Activated CD4-positive, alpha-beta T cell treated with anti-CD3 and anti-CD28 coated beads, Interleukin-2, amount 50 U/mL, for 16 hours (primary cell): ENCODE measurements around the gene FAM151A.

Source experiments
- DNase-seq: peaks from one replicate; pipeline ENCODE4 v3.0.0-alpha.2; 2020

FAM151A gene

DNA sequence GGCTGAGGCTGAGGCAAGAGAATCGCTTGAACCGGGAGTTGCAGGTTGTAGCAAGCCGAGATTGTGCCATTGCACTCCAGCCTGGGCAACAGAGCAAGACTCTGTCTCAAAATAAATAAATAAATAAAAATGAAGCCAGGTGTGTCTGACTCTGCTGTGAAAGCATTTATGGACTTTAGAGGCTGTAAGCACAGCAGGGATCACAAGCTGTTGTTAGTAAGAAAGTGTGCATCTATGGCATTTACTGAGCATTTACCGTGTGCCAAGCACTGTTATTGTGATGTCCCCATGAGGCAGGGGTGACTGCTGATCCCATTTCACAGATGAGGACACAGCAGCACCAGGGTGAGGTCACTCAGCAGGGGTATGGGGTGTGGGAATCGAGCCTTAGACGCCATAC lies 20.1 kb downstream of the FAM151A start:
- DNase-seq: no peak

DNA sequence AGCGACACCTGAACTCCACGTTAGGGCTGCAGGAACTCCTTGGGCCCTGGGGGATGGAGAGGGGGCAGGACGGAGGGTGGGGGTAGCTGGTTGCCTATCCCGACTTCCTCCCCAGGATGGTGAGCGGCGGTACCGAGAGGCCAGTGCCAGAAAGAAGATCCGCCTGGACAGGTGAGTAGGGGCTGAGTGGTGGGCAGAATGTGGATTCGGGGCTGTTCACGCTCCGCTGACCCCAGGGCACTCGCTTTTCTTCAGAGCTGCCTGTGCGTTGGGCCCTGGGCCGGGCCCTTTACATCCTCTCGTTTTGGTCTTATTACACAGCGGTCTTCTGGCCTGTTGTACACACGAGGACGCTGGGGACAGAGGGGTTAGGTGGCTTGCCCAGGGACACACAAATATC lies 20.8 kb downstream of the FAM151A start:
- DNase-seq: no peak

DNA sequence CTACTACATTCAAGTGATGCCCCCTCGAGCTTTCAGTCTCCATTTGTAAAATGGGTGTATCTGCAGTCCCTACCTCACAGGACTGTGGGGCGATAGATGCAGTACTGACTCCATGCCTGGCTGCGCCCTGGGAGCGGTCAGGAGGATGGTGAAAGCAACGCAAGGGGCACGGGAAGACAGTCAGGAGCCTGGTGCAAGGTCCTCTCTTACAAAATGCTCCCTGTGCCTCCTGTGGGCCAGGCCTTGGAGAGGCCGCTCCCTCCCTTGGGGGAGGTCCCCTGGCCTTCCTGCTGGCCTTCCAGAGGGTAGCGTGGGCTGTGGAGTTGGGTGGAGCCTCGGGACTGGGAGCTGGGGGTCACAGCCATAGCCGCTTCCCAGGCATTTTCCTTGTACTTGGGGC lies 21.6 kb downstream of the FAM151A start:
- no peak for DNase-seq

DNA sequence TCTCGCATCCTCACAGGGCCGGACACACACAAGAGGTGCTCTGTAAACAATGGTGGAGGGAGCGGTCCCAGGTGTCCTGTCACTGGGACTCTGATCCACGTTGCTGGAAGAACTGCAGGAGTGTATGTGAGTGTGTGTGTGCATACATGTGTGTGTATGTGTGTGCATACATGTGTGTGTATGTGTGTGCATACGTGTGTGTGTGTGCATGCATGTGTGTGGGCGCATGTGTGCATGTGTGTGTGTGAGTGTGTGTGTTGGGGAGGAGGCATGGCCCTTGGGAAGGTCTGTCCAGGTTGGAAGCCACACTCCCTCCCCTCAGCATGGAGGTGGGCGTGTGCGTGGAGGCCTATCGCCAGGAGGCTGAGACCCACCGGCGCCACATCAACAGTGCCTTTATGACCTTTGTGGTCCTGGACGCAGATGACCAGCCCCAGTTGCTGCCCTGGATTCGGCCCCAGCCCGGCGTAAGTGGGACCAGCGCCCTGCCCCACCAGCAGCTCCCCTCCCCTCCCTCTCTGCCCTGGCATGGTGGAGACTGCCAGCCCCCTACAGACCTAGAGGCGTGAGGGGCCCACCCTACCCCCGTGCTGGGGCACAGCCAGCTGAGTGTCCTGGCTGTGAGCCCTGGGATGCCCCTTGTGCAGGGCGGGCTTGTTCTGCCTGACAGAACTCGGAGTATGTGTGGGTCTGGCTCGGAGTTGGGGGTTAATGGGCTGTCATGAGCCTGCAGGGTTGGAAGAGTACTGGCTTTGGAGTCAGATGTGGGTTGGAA lies 22.2 kb downstream of the FAM151A start:
- no peak for DNase-seq

DNA sequence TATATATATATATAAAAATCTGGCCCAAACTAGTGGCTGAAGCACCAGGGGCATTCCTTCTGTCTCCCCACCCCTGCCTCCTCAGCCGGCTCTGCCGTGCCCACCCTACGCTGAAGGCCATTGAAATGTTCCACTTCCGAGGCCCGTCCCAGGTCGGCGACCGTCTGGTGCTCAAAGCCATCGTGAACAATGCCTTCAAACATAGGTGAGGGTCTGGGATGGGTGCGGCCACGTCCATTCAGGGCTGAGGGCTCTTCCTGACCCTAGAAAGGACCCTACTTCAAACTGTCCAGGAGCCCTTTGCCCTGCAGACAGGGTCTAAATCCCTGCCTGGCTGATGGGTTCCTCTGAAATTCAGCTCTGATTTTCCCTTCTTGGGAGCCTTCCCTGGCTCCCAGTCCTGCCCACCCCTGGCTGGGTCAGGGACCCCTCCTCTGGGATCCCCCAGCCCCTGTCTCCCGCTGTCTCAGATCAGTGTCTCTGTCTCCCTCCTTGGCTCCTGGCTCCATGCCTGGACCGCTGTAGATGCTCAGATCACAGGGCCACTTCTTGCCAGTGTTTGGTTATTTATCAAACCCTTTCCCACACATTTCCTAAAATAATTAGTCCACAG lies 24.0 kb downstream of the FAM151A start:
- no peak for DNase-seq

DNA sequence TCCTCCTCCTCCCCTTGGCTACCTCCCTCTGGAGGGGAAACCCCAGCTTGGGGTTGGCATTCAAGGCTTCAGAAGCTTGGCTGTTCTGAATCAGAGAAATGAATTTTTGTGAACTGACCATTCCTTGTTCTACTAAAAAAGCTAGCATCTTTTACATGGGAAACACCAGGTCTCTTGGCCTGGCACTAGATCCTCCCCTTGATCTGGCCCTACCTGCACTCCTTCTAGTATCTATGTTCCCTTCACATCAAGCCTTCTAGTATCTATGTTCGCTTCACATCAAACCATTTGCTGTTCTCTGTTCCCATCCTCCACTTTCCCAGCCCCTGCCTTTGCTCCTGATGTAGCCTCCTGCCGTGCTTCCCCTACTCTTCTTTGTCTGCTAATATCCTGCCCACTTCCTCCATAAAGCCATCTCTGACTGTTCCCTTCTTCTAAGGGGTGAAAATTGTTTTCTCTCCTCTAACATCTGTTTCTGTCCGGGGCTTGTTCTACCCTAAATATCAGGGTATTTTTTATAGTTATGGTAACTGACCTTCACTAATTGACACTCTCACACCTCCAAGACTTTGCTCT lies 25.8 kb downstream of the FAM151A start:
- DNase-seq: no peak

DNA sequence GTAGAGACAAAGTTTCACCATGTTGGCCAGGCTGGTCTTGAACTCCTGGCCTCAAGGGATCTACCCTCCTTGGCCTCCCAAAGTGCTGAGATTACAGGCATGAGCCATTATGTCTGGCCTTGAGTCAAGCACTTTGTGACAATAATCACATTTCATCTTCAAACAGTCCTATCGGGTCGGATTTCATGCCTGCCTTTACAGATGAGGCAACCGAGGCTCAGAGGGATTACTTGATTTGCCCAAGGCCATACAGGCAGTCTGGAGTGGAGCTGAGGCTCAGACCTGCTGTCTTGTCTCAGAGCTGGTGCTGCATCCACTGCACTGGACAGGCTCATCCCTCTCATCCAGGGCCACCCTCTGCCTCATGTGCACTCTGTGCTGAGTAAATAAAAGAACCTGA lies 26.6 kb downstream of the FAM151A start:
- DNase-seq: no peak

DNA sequence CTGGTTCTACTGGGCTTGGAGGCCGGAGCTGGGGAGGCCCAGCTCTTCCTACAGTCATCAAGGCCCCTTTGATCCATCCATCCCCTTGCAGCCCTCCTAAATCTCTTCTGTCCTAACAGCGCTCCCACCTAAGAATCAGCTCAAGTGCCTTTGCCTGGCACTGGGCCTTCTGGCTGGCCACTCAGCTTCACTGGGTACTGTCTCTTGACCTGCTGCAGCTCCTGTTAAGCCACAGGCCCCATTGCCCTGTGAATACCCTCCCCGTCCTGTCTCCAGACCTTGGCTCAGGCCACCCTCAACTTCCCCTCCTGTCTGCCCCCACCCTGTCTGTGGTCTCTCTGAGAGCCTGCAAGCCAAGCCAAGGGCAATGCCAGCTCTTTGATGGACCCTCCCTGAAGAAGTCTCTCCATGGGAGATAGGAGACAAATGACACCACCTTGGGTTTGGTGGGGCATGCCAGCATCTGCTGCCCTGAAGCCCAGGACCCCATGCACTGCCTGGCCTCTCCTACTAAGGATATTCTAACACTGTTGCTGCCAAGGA lies 27.3 kb downstream of the FAM151A start:
- DNase-seq: no peak

DNA sequence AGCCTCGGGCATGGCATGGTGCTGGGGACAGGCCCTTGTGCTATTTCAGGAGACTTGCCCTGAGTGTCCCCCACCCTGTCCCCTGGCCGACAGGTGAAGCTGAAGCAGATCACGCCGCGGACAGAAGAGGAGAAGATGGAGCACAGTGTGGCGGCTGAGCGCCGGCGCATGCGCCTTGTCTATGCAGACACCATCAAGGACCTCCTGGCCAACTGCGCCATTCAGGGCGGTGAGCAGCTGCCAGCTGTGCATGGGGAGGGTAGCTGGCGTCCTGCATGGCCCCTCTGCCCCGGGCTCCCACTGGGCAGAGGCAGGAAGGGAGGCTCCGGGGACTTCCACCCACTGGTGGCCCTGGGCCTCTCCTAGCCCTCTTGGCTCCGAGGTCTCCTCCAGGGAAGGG lies 28.9 kb downstream of the FAM151A start:
- no peak for DNase-seq

DNA sequence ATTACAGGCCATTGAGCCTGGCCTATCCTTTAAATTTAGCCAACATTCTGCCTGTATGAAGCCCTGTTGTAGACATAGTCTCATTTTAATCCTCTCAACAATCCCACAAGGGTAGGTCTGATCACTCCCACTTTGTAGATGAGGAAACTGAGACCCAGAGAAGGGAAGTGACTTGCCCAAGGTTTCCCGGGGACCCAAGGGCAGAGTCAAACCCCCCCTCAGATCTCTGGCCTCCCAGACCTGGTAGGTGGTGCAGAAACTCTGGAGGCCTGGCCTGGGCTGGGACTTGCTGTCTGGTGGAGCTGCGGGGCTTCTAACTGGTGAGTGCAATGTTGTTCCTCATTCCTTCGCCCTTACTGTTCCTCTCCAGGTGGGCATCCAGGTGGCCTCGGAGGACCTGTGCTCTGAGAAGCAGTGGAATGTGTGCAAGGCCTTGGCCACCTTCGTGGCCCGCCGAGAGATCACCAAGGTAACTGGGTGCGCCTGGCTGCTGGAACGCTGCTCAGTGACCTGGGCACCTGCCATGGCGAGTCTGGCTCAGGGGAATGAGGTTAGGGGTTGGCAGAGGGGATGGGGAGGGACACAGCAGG lies 29.7 kb downstream of the FAM151A start:
- DNase-seq: no peak

DNA sequence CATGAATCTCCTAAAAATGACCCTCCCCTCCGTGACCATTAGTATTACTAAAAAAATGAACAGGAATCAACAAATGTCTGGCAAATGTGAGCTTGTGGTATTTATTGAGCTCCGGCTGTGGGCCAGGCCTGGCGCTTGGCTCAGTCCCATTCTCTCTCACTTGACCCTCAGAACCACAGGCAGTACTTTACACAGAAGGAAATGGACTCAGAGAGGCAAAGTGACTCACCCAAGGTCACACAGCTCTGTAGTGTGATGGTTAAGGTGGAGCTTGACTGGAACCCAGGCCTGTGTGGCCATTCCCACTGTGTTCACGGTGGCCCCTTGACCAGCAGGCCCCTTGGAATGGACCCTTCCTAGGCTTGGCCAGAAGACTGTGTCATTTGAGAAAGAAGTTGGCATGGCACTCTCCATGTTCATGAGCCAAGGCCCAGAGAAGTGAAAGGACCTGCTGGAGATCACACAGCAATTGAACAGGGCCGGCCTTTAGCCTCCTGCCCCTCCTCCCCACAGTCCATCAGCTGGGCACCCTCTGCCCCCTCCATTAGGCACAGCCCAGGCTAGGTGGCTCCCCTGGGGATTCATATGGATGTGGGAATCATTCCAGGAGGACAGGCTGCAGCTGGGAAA lies 32.1 kb downstream of the FAM151A start:
- no peak for DNase-seq

DNA sequence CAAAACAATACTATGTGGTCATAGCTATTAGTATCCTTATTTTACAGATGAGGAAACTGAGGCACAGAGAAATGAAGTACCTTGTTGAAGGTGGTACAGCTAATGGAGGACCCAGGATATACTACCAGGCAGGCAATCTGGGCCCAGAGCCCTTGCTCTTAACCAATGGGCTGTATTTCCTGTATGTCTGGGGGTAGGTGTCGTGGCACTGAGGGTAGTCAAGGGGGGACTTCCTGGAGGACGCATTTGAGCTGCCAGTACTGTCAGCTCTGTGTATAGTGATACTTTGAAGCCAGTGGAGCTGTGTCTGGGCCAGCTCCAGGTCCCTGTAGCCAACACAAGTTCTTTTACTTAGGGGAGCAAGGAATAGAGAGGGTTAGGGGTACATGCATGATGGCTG lies 34.9 kb downstream of the FAM151A start:
- no peak for DNase-seq

DNA sequence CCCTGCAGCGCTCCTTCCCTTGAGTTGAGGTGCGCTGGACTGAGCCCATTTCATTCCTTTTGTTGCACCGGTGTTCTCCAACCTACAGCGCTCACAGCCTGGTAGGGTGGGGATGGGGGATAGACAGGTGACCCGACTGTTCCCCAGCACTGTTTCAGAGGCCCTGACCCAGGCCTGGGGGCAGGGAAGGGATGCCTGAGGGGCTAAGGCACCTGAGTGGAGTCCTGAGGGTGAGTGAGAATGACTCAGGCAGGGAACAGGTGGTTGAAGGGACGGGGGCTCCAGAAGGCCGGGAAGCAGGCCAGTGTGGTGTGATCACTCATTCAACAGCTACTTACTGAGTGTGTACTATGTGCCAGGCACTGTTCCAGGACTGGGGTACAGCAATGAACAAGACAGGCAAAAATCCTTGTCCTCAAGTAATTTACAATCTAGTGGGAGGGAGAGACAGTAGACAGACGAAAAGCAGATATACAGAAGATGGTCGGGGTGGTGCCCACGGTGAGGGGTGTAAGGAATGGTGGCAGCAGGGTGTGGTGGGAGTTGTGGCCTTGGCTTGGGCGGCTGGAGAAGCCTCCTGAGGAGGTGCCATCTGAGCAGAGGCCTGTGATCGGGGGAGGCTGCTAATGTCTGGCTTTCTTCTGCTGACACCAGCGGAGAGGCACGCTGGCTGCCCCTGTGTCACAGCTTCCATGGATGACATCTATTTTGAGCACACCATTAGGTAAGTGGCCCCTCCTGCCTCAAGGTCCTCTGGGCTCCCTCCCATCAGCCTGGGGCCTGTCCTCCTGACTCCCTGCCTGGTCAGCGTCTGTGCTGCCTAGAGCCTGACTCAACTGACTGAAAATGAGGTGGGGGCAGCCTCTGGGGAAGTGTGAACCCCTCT lies 37.9 kb downstream of the FAM151A start:
- no peak for DNase-seq

DNA sequence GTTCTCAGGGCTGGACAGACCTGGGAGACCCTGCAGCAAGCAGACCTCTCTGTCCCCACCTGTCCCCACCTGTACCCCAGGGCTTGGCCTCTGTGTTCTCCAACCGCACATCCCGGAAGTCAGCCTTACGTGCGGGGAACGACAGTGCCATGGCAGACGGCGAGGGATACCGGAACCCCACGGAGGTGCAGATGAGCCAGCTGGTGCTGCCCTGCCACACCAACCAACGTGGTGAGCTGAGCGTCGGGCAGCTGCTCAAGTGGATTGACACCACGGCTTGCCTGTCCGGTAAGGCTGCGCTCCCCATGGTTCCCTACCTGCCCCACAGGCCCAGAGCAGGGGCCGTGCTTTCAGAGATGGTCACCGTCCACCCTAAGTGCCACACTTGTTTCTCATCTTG lies 38.8 kb downstream of the FAM151A start:
- no peak for DNase-seq

DNA sequence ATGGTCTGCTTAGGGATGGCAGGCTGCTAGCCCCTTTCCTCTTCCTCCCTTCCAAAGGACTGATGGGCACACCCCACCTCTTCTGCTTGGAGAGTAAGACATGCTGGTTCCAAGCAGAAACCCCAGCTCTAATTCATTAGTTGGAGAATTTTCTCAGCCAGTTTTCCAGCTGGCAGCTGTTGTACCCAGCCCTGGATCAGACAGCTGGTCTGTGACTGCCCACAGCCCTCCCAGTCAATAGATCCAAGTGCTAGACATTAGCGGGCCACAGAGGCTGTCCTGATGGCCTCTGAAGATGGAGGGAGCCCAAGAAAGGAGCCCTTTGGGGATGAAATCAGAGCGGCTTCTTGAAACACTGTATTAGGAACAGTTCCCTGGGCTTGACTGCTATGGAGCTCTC lies 39.5 kb downstream of the FAM151A start:
- DNase-seq: no peak

DNA sequence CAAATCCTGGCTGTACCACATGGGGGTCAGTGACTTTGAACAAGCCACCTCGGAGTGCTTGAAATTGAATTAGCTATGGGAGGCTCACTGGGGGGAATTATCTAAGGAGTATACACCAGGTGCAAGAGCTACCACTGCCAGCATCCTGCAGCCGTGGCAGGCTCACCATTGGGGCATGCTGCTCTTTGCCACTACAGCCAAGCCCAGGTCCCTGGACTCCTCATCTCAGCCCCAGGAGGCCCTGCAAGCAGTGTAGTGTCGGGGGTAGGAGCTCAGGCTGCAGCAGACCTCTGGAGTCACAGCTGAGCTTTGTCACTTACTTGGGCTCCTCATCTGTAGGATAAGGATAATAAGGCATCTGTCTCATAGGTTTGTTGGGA lies 40.0 kb downstream of the FAM151A start:
- no peak for DNase-seq

DNA sequence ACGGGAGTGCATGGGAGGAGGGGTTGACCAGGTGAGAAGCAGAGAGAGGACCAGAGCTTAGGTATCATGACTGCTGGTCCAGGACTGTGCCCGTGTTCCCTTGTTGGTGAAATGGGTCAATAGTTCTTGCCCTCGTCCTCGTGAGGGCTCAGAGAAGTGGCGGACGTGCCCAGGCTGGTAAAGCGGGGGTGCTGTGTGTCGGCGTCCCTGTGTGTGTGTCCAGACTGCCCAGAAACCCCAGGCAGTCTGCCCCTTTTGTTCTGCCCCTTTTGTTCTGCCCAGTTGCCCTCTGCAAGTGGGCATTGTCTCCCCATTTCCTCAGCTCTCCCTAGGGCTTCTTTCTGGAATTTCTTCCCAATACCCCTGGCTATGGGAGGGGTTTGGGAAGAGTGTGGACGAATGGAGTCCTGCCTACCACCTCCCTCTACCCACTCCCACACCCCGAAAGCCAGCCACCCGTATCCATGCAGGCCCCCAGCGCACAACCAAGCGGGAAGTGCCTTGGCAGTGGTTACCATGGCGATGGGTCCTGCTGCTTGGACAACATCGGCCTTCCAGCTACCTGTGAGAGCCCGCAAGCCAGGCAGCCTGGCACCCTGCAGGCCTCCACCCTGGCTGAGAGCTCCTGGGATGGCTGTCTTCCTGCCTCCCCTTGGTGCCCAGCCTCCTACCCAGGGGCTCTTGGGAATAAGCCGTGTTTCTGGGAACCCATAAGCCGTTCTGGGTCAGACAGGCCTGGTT lies 40.6 kb downstream of the FAM151A start:
- DNase-seq: no peak

DNA sequence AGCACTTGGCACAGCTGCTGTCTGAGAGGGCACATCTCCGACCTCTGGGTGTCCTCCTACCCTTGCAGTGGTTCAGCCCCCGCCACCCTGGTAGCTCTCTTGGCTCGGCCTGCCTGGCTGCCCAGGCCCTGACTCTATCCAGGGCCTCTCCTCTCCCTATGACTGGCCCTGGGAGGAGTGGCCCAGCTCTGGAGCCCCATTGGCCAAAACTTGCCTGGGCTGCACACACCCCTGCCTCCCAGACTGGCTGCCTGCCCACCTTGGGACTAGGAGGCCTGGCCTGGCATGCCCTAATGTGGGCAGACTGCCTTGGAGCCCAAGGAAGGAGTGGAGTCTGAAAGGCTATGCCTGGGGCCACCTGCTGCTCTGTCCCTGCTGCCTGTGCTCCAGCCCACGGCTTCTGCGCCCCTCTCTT lies 41.7 kb downstream of the FAM151A start:
- DNase-seq: no peak

DNA sequence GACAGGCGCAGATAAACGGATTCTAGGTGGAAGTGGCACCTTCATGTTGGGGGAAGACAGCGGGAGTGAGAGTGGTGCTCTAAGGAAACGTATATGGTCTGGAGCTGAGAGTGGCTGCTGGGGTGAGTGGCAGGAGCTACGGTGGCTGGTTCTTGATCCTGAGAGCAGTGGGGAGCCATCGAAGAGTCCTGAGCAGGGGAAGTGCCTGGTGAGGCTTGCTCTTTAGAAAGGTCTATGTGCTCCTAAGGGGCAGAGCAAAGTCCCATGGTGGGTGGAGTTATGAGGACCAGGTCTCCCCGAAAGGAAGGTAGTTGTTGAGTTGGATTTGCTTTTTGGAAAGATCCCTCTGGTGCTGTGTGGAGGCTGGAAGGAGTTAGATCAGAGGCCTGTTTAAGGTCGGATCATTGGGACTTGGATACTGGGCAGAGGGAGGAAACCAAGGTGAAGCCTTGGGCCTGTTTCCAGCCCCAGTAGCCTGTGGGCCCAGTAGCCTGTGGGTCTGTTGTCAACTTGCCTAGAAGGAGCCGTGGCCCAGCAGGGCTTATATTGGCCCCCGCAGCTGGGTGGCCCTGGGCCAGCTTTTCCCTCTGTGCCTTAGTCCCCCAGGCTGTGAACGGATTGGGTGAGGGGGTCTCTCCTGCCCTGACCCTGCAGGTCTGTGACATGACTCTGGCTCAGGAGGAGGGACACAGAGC lies 42.3 kb downstream of the FAM151A start:
- DNase-seq: no peak

DNA sequence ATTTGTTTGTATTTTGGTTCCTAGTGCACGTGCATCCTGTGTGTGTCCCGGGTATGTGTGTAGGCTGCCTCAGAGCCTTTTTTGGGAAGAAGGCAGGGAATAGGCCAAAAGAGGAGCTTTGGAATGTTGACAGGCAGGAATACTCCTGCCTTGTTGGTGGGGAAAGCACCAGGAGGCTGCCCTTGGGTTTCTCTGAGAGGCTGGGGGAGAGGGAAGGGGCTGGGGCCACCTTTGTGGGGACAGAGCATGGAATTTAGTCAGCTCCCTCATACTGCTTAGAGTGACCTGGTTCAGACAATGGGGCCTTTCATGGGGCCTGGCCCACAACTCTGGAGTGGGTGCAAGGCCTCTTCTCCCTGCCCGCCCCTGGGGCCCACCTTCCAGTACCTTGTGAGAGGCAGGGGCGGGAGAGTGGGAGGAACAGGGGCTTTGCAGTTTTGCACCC lies 44.0 kb downstream of the FAM151A start:
- DNase-seq: no peak

DNA sequence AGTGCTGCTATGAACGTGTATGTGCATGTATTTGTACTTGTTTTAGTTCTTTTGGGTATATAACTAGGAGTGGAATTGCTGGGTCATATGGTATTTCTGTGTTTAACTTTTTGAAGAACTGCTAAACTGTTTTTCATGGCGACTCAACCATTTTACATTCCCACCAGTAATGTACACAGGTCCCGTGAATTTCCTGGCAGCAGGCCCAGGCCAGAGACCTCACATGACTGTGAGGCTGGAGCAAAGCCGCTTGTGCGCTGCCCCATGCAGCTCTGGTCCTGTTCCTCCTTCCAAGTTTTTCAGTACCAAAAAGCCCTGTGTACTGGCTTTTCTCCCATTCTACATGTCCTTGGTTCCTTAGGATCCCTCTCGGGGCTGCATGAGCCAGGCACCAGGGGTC lies 45.7 kb downstream of the FAM151A start:
- DNase-seq: no peak
